ENCODE results near the gene NFATC2IP. TPM values are rescaled to one million over a fixed set of nuclear protein-coding genes. Genes with fewer than 3 reads are reported as not detected.
A peak's percentile ranks its signal among the peaks of the same experiment; 100 is the strongest.

NFATC2IP gene
- total and polyA plus RNA-seq, 9 of the 15 experiments (the other 6 are each of a cell fraction or from before 2014, with no cell fraction given): 15.6 to 106 (median 46.9) TPM

GRCh38 chr16:28935924-28936783 lies 14.6 kb upstream of the NFATC2IP start (continued):
- TF ChIP-seq E2F6 (IDR thresholded peaks at IDR 0.05; ENCODE audit: borderline replicate concordance in 1 of 2, extremely low read depth in 1 of 2, insufficient read depth in 1 of 2, insufficient read length in 1 of 2, low read depth in 1 of 2, low read length in 1 of 2, poor library complexity in 1 of 2, severe bottlenecking in 1 of 2): peak; percentile 85 to 94
- peak; percentile 39 to 73; a peak in 3 of 4 replicates for TF ChIP-seq MNT (conservative IDR thresholded peaks at IDR 0.05)
- peak; percentile 43; the same call in 1 of the 2 replicates for TF ChIP-seq JUND (IDR thresholded peaks at IDR 0.05; ENCODE audit: borderline replicate concordance, low read depth, low read length)
- no peak; the same call in 2 of the 3 replicates for TF ChIP-seq JUND (tag; IDR thresholded peaks at IDR 0.05; ENCODE audit: borderline replicate concordance, low read depth, low read length)
- peak in 1 of 2 experiments; percentile 70; a peak in 2 of 4 replicates for TF ChIP-seq HDAC1 (IDR thresholded peaks at IDR 0.05)
- no peak for TF ChIP-seq FOXJ2 (tag; IDR thresholded peaks at IDR 0.05)
- TF ChIP-seq ZNF280B (CRISPR knock-in tag; IDR thresholded peaks at IDR 0.05): no peak
- TF ChIP-seq MAZ (CRISPR knock-in tag; conservative IDR thresholded peaks at IDR 0.05 in 1 of 2, IDR thresholded peaks at IDR 0.05 in 1 of 2): peak in 1 of 2 experiments; percentile 76; a peak in 2 of 4 replicates
- TF ChIP-seq SIRT6 (IDR thresholded peaks at IDR 0.05; ENCODE audit: low read depth, low read length): no peak
- peak; percentile 92 for TF ChIP-seq SP1 (CRISPR knock-in tag; IDR thresholded peaks at IDR 0.05)
- TF ChIP-seq ZBTB7A (IDR thresholded peaks at IDR 0.05; ENCODE audit: borderline replicate concordance, control insufficient read depth, low read depth, low read length): peak; percentile 8; the same call in 1 of the 2 replicates
- TF ChIP-seq MTA2 (IDR thresholded peaks at IDR 0.05; ENCODE audit: low read depth): no peak
- TF ChIP-seq MCM5 (IDR thresholded peaks at IDR 0.05; ENCODE audit: low read depth): no peak
- TF ChIP-seq NFRKB (IDR thresholded peaks at IDR 0.05; ENCODE audit: low read depth): 0 out of 2 replicates have a peak, but pooled peaks have one; percentile 39
- TF ChIP-seq HDAC2 (IDR thresholded peaks at IDR 0.05): peak; percentile 65; the same call in 1 of the 2 replicates
- no peak for TF ChIP-seq ZBED1 (IDR thresholded peaks at IDR 0.05)
- 0 out of 2 replicates have a peak, but pooled peaks have one; percentile 28 for TF ChIP-seq LARP7 (IDR thresholded peaks at IDR 0.05)
- peak in 1 of 2 experiments; percentile 28; a peak in 2 of 4 replicates for TF ChIP-seq RAD21 (CRISPR knock-in tag; conservative IDR thresholded peaks at IDR 0.05 in 1 of 2, IDR thresholded peaks at IDR 0.05 in 1 of 2)
- no peak for TF ChIP-seq ZNF449 (CRISPR knock-in tag; IDR thresholded peaks at IDR 0.05)

Measured in K562 (cell line).